HEK293 (cell line): Measurements from ENCODE around the gene PMAIP1.

Experiments
- CTCF ChIP-seq: fragments of 450-650 bp; formaldehyde crosslinking; IDR thresholded peaks from 2 replicates; pipeline ENCODE4 v1.5.1; 2016; ENCODE audit warnings: missing biosample characterization, missing genetic modification characterization
- REST ChIP-seq: fragments of 450-650 bp; formaldehyde crosslinking; IDR thresholded peaks from 2 replicates; pipeline ENCODE4 v1.5.1; 2016; ENCODE audit warnings: missing biosample characterization, missing genetic modification characterization
- TSHZ1 ChIP-seq: fragments of 450-650 bp; formaldehyde crosslinking; IDR thresholded peaks from 2 replicates; pipeline ENCODE4 v1.5.1; 2016; ENCODE audit warnings: missing biosample characterization, missing genetic modification characterization, borderline replicate concordance
- ZNF239 ChIP-seq: fragments of 450-650 bp; formaldehyde crosslinking; IDR thresholded peaks from 2 replicates; pipeline ENCODE4 v1.5.1; 2016; ENCODE audit warnings: missing biosample characterization, missing genetic modification characterization
- ZNF513 ChIP-seq: fragments of 450-650 bp; IDR thresholded peaks from 2 replicates; pipeline ENCODE4 v1.5.1; 2018; ENCODE audit warnings: missing biosample characterization, missing genetic modification characterization
- ZNF639 ChIP-seq: fragments of 450-650 bp; formaldehyde crosslinking; IDR thresholded peaks from 2 replicates; pipeline ENCODE4 v1.5.1; 2016; ENCODE audit warnings: missing biosample characterization, missing genetic modification characterization

GRCh38 chr18:59852548-59852947, 47.2 kb upstream of the PMAIP1 start:
- TF ChIP-seq REST (tag by site-specific recombination) (no peak), CTCF (tag by site-specific recombination) (no peak), ZNF239 (tag by site-specific recombination) (no peak), ZNF513 (tag by site-specific recombination) (no peak), ZNF639 (no peak), TSHZ1 (tag by site-specific recombination) (no peak)
